ENCODE data around the gene HDC.

HDC gene

DNA sequence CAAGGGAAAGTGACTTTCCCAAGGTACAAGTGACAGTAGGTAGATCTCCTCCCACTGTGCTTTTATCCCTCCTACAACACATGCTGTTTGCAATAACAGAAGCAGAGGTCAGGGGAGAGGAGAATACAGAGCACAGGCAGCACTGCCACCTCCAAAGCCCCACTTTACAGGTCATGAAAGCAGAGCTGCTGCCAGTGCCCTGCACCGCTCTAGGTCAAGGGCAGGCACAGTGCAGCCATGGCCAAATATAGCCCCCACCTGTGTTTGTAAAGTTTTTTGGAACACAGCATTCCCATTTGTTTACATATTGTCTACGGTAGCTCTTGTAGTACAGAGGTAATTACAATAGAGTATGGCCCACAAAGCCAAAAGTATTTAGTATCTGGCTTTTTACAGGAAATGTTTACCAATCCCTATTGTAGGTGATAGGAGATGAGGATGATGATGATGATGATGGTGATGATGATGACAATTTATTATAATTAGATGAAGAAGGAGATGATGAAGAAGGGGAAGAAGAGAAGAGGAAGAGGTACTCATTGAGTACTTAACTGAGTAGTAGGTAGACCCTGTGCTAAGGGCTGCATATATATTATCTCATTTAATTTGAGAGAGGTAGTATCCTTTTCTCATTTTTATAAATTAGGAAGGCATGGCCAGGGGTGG lies 20.4 kb downstream of the HDC start:
- Histone ChIP-seq H3K36me3 (ENCODE audit: control insufficient read depth, insufficient read depth, low read length) (no peaks in the 10 kb centered on the region), H3K27ac (ENCODE audit: low read length) (no peak overlapping the region), H3K27me3 (ENCODE audit: control insufficient read depth, insufficient read depth, low read length) (no peaks in the 10 kb centered on the region), H3K4me3 (ENCODE audit: low read length) (no peak overlapping the region), H3K9me3 (ENCODE audit: control insufficient read depth, insufficient read depth, low read length) (no peaks in the 10 kb centered on the region), H3K4me1 (ENCODE audit: control insufficient read depth, insufficient read depth, low read length) (no peaks in the 10 kb centered on the region)
- WGBS (ENCODE audit: insufficient coverage, insufficient read length) = no CpG with 5 or more reads among the region's 2 CpGs
- no peak for DNase-seq (ENCODE audit: low read depth, low spot score)

DNA sequence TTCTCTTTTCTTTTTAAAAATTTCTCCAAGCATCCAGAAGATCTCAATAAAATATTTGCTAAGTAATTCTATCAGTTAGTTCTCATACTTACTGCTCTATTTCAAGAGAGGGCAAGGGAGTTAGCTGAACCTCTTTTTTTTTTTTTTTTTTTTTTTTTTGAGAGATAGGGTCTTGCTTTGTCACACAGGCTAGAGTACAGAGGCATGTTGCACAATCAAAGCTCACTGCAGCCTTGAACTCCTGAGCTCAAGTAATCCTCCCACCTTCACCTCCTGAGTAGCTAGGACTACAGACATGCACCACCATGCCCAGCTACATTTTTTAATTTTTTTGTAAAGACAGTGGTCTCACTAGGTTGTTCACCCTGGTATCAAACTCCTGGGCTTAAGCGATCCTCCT lies 21.4 kb downstream of the HDC start:
- Histone ChIP-seq H3K4me1 (ENCODE audit: control insufficient read depth, insufficient read depth, low read length) (no peaks in the 10 kb centered on the region), H3K9me3 (ENCODE audit: control insufficient read depth, insufficient read depth, low read length) (no peaks in the 10 kb centered on the region), H3K36me3 (ENCODE audit: control insufficient read depth, insufficient read depth, low read length) (no peaks in the 10 kb centered on the region), H3K4me3 (ENCODE audit: low read length) (no peak overlapping the region), H3K27ac (ENCODE audit: low read length) (no peak overlapping the region), H3K27me3 (ENCODE audit: control insufficient read depth, insufficient read depth, low read length) (no peaks in the 10 kb centered on the region)
- WGBS (ENCODE audit: insufficient coverage, insufficient read length) = no CpG with 5 or more reads among the region's 1 CpG
- DNase-seq (ENCODE audit: low read depth, low spot score) = no peak

DNA sequence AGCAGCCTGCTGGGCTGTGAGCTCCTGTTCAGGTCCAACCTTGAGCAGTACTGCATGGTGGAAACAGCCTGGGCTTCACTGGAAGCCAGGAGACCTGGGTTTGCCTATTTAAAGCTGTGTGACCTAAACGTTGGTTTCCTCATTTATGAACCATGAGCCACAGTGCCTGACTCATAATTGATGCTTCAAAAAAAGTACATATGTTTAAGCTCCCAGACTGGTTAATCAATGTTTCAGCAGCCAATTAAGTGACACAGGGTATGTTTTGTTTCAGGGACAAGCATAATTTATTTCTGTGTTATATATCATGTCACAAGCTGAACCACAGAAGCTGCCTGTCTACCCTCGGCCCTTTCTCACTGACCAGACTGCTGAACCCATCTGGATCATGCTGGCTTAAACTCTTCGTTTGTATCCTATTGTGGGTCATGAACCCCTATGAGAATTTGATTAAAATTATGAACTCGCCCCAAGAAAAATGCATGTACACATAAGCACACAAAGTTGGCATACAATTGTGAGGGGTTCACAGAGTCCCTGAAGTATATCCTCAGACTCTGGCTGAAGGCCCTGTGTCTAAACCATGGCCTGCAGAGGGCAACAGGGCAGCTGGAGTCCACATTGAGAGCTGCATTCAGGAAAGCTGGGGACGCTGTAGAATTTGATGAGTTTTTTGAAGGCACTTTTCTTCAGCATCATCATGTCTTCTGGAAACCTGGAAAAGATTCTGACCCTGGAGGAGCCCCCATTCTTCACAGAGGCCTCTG lies 23.7 kb downstream of the HDC start:
- H3K4me1 ChIP-seq (ENCODE audit: control insufficient read depth, insufficient read depth, low read length) = no peaks in the 10 kb centered on the region
- WGBS (ENCODE audit: insufficient coverage, insufficient read length) = no CpG with 5 or more reads among the region's 5 CpGs
- H3K4me3 ChIP-seq (ENCODE audit: low read length) = no peak overlapping the region
- H3K27ac ChIP-seq (ENCODE audit: low read length) = no peak overlapping the region
- H3K27me3 ChIP-seq (ENCODE audit: control insufficient read depth, insufficient read depth, low read length) = no peaks in the 10 kb centered on the region
- H3K9me3 ChIP-seq (ENCODE audit: control insufficient read depth, insufficient read depth, low read length) = no peaks in the 10 kb centered on the region
- H3K36me3 ChIP-seq (ENCODE audit: control insufficient read depth, insufficient read depth, low read length) = no peaks in the 10 kb centered on the region
- no peak for DNase-seq (ENCODE audit: low read depth, low spot score)

DNA sequence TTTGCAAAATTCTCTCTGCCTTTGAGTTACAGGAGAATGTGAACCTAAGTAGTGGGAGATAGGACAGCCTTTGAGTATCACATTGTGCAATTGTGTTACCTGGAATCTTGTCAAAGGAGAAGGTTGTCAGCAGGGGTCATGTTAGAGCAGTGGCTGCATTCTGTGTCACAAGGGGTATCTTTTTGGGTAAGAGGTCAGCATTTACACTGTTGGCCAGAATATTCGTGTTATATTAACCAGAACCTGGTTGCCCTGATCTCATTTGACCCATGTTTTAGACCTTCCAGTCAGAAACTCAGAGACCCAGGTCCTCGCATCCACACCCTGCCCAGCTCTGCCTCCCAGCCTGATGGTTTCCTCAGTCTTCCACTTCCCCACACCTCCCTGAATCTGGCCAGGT lies 27.3 kb downstream of the HDC start:
- Histone ChIP-seq H3K27ac (ENCODE audit: low read length) (no peak overlapping the region), H3K27me3 (ENCODE audit: control insufficient read depth, insufficient read depth, low read length) (no peaks in the 10 kb centered on the region), H3K4me1 (ENCODE audit: control insufficient read depth, insufficient read depth, low read length) (no peaks in the 10 kb centered on the region), H3K9me3 (ENCODE audit: control insufficient read depth, insufficient read depth, low read length) (no peaks in the 10 kb centered on the region), H3K36me3 (ENCODE audit: control insufficient read depth, insufficient read depth, low read length) (no peaks in the 10 kb centered on the region), H3K4me3 (ENCODE audit: low read length) (no peak overlapping the region)
- DNase-seq (ENCODE audit: low read depth, low spot score) = no peak
- WGBS (ENCODE audit: insufficient coverage, insufficient read length) = no CpG with 5 or more reads among the region's 2 CpGs

DNA sequence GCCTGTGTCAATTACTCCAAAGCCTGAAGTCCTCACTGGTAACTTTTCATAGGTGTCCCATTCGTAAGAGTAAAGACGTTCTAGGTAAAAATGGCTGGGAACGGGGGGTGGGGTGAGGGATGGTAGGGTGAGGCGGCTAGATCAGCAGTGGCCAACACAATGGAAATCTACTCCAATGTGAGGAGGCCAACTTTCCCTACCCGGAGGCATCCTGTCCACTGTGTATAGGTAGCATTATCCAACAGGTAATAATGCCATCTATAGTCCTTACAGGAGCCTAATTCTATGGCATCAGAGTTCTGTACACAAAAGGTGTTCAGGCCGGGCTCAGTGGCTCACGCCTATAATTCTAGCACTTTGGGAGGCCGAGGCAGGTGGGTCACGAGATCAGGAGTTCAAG lies 29.1 kb downstream of the HDC start:
- no peaks in the 10 kb centered on the region for H3K36me3 ChIP-seq (ENCODE audit: control insufficient read depth, insufficient read depth, low read length)
- H3K27ac ChIP-seq (ENCODE audit: low read length) = no peak overlapping the region
- no peaks in the 10 kb centered on the region for H3K4me1 ChIP-seq (ENCODE audit: control insufficient read depth, insufficient read depth, low read length)
- H3K4me3 ChIP-seq (ENCODE audit: low read length) = no peak overlapping the region
- H3K9me3 ChIP-seq (ENCODE audit: control insufficient read depth, insufficient read depth, low read length) = no peaks in the 10 kb centered on the region
- H3K27me3 ChIP-seq (ENCODE audit: control insufficient read depth, insufficient read depth, low read length) = no peaks in the 10 kb centered on the region
- DNase-seq (ENCODE audit: low read depth, low spot score) = no peak
- no CpG with 5 or more reads among the region's 9 CpGs for WGBS (ENCODE audit: insufficient coverage, insufficient read length)

DNA sequence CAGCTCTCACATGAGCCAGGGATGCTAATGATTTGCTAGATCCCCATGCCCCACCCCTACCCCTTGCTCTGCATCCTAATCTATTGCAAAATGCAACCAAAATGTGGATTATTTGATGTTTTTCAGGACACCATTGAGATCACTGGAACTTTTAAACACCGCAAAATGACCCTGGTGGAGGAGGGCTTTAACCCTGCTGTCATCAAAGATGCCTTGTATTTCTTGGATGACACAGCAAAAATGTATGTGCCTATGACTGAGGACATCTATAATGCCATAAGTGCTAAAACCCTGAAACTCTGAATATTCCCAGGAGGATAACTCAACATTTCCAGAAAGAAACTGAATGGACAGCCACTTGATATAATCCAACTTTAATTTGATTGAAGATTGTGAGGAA lies 29.7 kb downstream of the HDC start:
- H3K36me3 ChIP-seq (ENCODE audit: control insufficient read depth, insufficient read depth, low read length) = no peaks in the 10 kb centered on the region
- no CpG with 5 or more reads among the region's 1 CpG for WGBS (ENCODE audit: insufficient coverage, insufficient read length)
- H3K4me1 ChIP-seq (ENCODE audit: control insufficient read depth, insufficient read depth, low read length) = no peaks in the 10 kb centered on the region
- no peak overlapping the region for H3K27ac ChIP-seq (ENCODE audit: low read length)
- H3K27me3 ChIP-seq (ENCODE audit: control insufficient read depth, insufficient read depth, low read length) = no peaks in the 10 kb centered on the region
- no peak for DNase-seq (ENCODE audit: low read depth, low spot score)
- H3K9me3 ChIP-seq (ENCODE audit: control insufficient read depth, insufficient read depth, low read length) = no peaks in the 10 kb centered on the region
- H3K4me3 ChIP-seq (ENCODE audit: low read length) = no peak overlapping the region

DNA sequence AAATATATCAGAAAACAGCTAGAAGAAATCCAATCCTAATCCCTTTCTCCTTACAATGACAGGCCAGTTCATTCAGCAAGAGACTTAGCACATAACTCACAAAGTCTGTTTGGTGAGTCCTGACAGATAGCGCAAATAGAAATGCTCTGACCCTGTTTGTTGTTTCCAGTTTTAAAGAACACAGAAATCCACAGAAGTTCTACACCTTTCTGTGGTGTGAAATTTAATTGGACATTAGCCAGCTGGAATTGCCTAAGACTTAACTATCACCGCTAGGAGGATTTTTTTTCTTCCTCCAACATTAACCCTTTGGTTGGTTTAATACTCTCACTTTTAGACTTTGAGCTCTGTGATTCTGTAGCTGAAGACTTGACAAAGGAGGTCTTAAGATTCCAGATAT lies 30.8 kb downstream of the HDC start:
- H3K9me3 ChIP-seq (ENCODE audit: control insufficient read depth, insufficient read depth, low read length) = no peaks in the 10 kb centered on the region
- DNase-seq (ENCODE audit: low read depth, low spot score) = no peak
- no peaks in the 10 kb centered on the region for H3K27me3 ChIP-seq (ENCODE audit: control insufficient read depth, insufficient read depth, low read length)
- no peaks in the 10 kb centered on the region for H3K4me1 ChIP-seq (ENCODE audit: control insufficient read depth, insufficient read depth, low read length)
- H3K4me3 ChIP-seq (ENCODE audit: low read length) = no peak overlapping the region
- no peaks in the 10 kb centered on the region for H3K36me3 ChIP-seq (ENCODE audit: control insufficient read depth, insufficient read depth, low read length)
- no peak overlapping the region for H3K27ac ChIP-seq (ENCODE audit: low read length)
- no CpG with 5 or more reads among the region's 2 CpGs for WGBS (ENCODE audit: insufficient coverage, insufficient read length)

DNA sequence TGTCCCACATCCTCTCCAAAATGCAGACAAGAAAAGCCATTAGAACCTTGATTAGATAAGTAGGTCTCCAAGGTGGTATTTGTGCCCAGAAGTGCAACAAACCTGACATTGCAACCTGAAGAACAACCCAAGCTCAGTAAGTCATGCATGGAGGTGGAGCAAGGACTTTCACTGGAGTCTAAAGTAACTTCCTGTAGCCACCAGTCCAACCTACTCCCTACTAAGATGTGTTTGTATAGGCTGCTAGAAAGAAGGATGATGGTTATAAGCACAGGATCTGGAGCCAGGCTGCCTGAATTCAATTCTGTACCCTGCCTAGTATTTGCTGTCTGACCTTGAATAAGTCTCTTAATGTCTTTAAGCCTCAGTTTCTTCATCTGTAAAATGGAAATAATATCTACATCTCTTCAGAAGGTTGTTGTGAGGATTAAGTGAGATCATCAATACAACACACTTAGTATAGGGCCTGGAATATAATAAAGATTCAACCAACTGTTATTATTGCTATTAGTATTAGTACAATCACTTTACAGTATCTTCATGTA lies 32.3 kb downstream of the HDC start:
- H3K27ac ChIP-seq (ENCODE audit: low read length) = no peak overlapping the region
- no peaks in the 10 kb centered on the region for H3K4me1 ChIP-seq (ENCODE audit: control insufficient read depth, insufficient read depth, low read length)
- no peaks in the 10 kb centered on the region for H3K9me3 ChIP-seq (ENCODE audit: control insufficient read depth, insufficient read depth, low read length)
- no peak overlapping the region for H3K4me3 ChIP-seq (ENCODE audit: low read length)
- no peaks in the 10 kb centered on the region for H3K27me3 ChIP-seq (ENCODE audit: control insufficient read depth, insufficient read depth, low read length)
- no peak for DNase-seq (ENCODE audit: low read depth, low spot score)
- H3K36me3 ChIP-seq (ENCODE audit: control insufficient read depth, insufficient read depth, low read length) = no peaks in the 10 kb centered on the region

DNA sequence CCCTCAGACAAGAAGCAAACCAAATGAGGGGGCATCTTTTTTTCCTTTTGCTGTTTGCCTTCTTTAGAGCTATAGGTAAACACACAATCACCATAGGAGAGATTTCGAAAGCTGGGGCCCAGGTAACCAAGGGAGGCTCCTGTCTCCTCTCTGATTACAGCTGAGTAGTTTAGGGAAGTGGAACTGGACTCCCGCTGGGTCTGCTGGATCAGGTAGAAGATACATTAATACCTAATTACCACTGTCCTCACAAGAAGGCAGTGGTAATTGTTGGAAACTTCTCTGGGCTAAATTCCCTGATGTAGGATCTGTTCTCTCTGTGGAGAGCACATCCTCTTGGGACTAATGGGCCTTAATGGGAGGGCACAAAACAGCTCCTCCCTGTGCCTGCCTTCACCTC lies 32.7 kb downstream of the HDC start:
- Histone ChIP-seq H3K4me1 (ENCODE audit: control insufficient read depth, insufficient read depth, low read length) (no peaks in the 10 kb centered on the region), H3K27me3 (ENCODE audit: control insufficient read depth, insufficient read depth, low read length) (no peaks in the 10 kb centered on the region), H3K27ac (ENCODE audit: low read length) (no peak overlapping the region), H3K9me3 (ENCODE audit: control insufficient read depth, insufficient read depth, low read length) (no peaks in the 10 kb centered on the region), H3K36me3 (ENCODE audit: control insufficient read depth, insufficient read depth, low read length) (no peaks in the 10 kb centered on the region), H3K4me3 (ENCODE audit: low read length) (no peak overlapping the region)
- DNase-seq (ENCODE audit: low read depth, low spot score) = no peak
- no CpG with 5 or more reads among the region's 2 CpGs for WGBS (ENCODE audit: insufficient coverage, insufficient read length)

DNA sequence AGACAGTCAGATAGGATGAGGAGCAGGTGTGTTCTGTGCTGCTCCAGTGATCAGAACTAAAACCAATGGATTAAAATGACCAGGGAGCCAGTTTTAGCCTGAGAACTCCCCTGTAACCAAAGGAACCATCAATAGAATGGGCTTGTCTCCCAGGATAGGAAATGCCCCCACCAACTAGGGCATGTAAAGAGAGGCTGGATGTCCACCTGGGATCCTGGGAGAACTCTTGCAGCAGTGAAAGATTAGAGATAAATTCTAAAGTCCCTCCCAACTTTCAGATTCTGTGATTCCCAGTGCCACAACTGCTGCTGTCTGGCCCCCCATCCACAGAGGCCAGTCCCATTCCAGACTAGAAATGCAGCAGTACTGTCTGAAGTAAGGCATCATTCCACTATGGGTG lies 33.8 kb downstream of the HDC start:
- Histone ChIP-seq H3K4me3 (ENCODE audit: low read length) (no peak overlapping the region), H3K9me3 (ENCODE audit: control insufficient read depth, insufficient read depth, low read length) (no peaks in the 10 kb centered on the region), H3K27ac (ENCODE audit: low read length) (no peak overlapping the region), H3K27me3 (ENCODE audit: control insufficient read depth, insufficient read depth, low read length) (no peaks in the 10 kb centered on the region), H3K4me1 (ENCODE audit: control insufficient read depth, insufficient read depth, low read length) (no peaks in the 10 kb centered on the region), H3K36me3 (ENCODE audit: control insufficient read depth, insufficient read depth, low read length) (no peaks in the 10 kb centered on the region)
- no peak for DNase-seq (ENCODE audit: low read depth, low spot score)

DNA sequence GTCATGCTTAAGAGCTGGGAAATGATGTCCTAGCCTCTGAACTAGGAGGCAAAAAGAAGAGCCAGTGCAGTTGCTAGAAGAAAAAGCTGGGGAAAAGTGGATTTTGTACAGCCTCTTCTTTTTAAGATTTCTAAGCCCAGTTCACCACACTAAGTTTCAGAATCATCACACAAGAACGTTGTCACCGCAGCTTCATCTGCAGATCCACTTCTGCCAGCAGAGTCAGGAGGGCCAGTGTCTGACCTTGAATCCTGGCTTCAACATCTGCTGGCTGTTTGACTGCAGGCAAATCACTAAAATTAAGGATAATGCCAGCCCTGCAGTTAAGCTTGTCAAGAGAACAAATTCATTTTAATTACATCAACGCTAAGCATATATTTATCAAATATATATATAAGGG lies 36.2 kb downstream of the HDC start:
- Histone ChIP-seq H3K9me3 (ENCODE audit: control insufficient read depth, insufficient read depth, low read length) (no peaks in the 10 kb centered on the region), H3K4me1 (ENCODE audit: control insufficient read depth, insufficient read depth, low read length) (no peaks in the 10 kb centered on the region), H3K27me3 (ENCODE audit: control insufficient read depth, insufficient read depth, low read length) (no peaks in the 10 kb centered on the region), H3K36me3 (ENCODE audit: control insufficient read depth, insufficient read depth, low read length) (no peaks in the 10 kb centered on the region), H3K27ac (ENCODE audit: low read length) (no peak overlapping the region), H3K4me3 (ENCODE audit: low read length) (no peak overlapping the region)
- WGBS (ENCODE audit: insufficient coverage, insufficient read length) = no CpG with 5 or more reads among the region's 3 CpGs
- no peak for DNase-seq (ENCODE audit: low read depth, low spot score)

All from iPS DF 6.9 (cell line).